Lower lobe of right lung (tissue), 2 donors: Measurements from ENCODE around the gene GALNT9. TPM values are rescaled to one million over a fixed set of nuclear protein-coding genes. Genes with fewer than 3 reads are reported as not detected.

Experiments
- ATAC-seq, 2 donors: fragments of 200-7000 bp; cut with Tn5 transposase; one replicate each; pipeline ENCODE4 v1.9.1; 2020 to 2022; ENCODE audit warnings: mild to moderate bottlenecking in 2 of 2, moderate library complexity in 2 of 2
- DNase-seq: peaks from one replicate; pipeline ENCODE4 v3.0.0-alpha.2; 2020
- H3K27ac ChIP-seq: fragments of 200-600 bp; one replicate; pipeline ENCODE4 v1.8.0; 2022
- H3K27me3 ChIP-seq: fragments of 200-600 bp; one replicate; pipeline ENCODE4 v1.8.0; 2022; ENCODE audit warnings: low read depth
- H3K36me3 ChIP-seq: fragments of 200-600 bp; one replicate; pipeline ENCODE4 v1.8.0; 2022; ENCODE audit warnings: mild to moderate bottlenecking
- H3K4me1 ChIP-seq: fragments of 200-600 bp; one replicate; pipeline ENCODE4 v1.8.0; 2022
- H3K4me3 ChIP-seq: fragments of 200-600 bp; one replicate; pipeline ENCODE4 v1.8.0; 2022; ENCODE audit warnings: mild to moderate bottlenecking
- H3K9me3 ChIP-seq: fragments of 200-600 bp; one replicate; pipeline ENCODE4 v1.8.0; 2022
- CTCF ChIP-seq: fragments of 200-600 bp; IDR thresholded peaks from one replicate; pipeline ENCODE4 v1.8.0; 2022; ENCODE audit warnings: antibody characterized with exemption, mild to moderate bottlenecking
- intact Hi-C: fragments of 100-400 bp; cut with DNase I; formaldehyde crosslinking; loops from one replicate; pipeline ENCODE4 v1.11.0; 2022
- total RNA-seq: library from RNA; stranded (reverse); fragmentation: NEBNext Ultra II Directional; extraction: Animal tissue kit (Norgen Biotek cat#: 25700); gene quantifications from one replicate; pipeline ENCODE4 v1.2.1, GENCODE V29; 2021
- donor health status: DM: no; HTN: yes; CAD: no; lungs with severe emphysema.

The GALNT9 gene
- total RNA-seq, 1 donor from 2014 or later: not detected

- ATAC-seq: no peak
- Histone ChIP-seq H3K4me1 (no peaks in the 10 kb centered on the region), H3K4me3 (no peak overlapping the region), H3K36me3 (no peaks in the 10 kb centered on the region), H3K27ac (no peak overlapping the region), H3K27me3 (peaks cover 36% of the 10 kb centered on the region), H3K9me3 (no peaks in the 10 kb centered on the region)
- TF ChIP-seq CTCF: no peak
- no peak for DNase-seq
- intact Hi-C loops: no loop called here
Observed at GRCh38 chr12:132344181-132344580, 14.8 kb upstream of the GALNT9 start.

- H3K9me3 ChIP-seq: no peaks in the 10 kb centered on the region
- ATAC-seq (no peak), DNase-seq (no peak)
- H3K27ac ChIP-seq: no peak overlapping the region
- H3K36me3 ChIP-seq: no peaks in the 10 kb centered on the region
- H3K27me3 ChIP-seq: peaks cover 42% of the 10 kb centered on the region
- intact Hi-C loops: no loop called here
- H3K4me1 ChIP-seq: no peaks in the 10 kb centered on the region
- no peak overlapping the region for H3K4me3 ChIP-seq
- TF ChIP-seq CTCF: no peak
Observed at GRCh38 chr12:132343294-132344004, 14.1 kb upstream of the GALNT9 start.

GRCh38 chr12:132342251-132343227, 13.2 kb upstream of the GALNT9 start:
- H3K4me1 ChIP-seq: no peaks in the 10 kb centered on the region
- no peaks in the 10 kb centered on the region for H3K9me3 ChIP-seq
- ATAC-seq (peak in 1 of 2 donors; percentile 12), DNase-seq (no peak)
- no peaks in the 10 kb centered on the region for H3K36me3 ChIP-seq
- intact Hi-C loops: no loop called here
- no peak for TF ChIP-seq CTCF
- no peak overlapping the region for H3K4me3 ChIP-seq
- peaks cover 47% of the 10 kb centered on the region for H3K27me3 ChIP-seq
- no peak overlapping the region for H3K27ac ChIP-seq

GRCh38 chr12:132341318-132342050, 12.1 kb upstream of the GALNT9 start:
- Histone ChIP-seq H3K4me1 (no peaks in the 10 kb centered on the region), H3K4me3 (no peak overlapping the region), H3K36me3 (no peaks in the 10 kb centered on the region), H3K9me3 (no peaks in the 10 kb centered on the region), H3K27me3 (peaks cover 54% of the 10 kb centered on the region), H3K27ac (no peak overlapping the region)
- intact Hi-C loops: no loop called here
- no peak for TF ChIP-seq CTCF
- DNase-seq (no peak), ATAC-seq (no peak)

GRCh38 chr12:132340266-132341035, 11.1 kb upstream of the GALNT9 start:
- Histone ChIP-seq H3K36me3 (no peaks in the 10 kb centered on the region), H3K27me3 (peaks cover 48% of the 10 kb centered on the region), H3K4me1 (no peaks in the 10 kb centered on the region), H3K27ac (no peak overlapping the region), H3K9me3 (no peaks in the 10 kb centered on the region), H3K4me3 (no peak overlapping the region)
- no peak for TF ChIP-seq CTCF
- DNase-seq (no peak), ATAC-seq (no peak)
- intact Hi-C loops: no loop called here
